GDM1 (cell line): ENCODE data around the gene SIRPG.

Experiments used
- DNase-seq: peaks from one replicate; lab custom pipeline; 2025; lab: John Stamatoyannopoulos, UW

The SIRPG gene

GRCh38 chr20:1595333-1595732, 62.2 kb downstream of the SIRPG start:
- DNase-seq, result no peak

DNA sequence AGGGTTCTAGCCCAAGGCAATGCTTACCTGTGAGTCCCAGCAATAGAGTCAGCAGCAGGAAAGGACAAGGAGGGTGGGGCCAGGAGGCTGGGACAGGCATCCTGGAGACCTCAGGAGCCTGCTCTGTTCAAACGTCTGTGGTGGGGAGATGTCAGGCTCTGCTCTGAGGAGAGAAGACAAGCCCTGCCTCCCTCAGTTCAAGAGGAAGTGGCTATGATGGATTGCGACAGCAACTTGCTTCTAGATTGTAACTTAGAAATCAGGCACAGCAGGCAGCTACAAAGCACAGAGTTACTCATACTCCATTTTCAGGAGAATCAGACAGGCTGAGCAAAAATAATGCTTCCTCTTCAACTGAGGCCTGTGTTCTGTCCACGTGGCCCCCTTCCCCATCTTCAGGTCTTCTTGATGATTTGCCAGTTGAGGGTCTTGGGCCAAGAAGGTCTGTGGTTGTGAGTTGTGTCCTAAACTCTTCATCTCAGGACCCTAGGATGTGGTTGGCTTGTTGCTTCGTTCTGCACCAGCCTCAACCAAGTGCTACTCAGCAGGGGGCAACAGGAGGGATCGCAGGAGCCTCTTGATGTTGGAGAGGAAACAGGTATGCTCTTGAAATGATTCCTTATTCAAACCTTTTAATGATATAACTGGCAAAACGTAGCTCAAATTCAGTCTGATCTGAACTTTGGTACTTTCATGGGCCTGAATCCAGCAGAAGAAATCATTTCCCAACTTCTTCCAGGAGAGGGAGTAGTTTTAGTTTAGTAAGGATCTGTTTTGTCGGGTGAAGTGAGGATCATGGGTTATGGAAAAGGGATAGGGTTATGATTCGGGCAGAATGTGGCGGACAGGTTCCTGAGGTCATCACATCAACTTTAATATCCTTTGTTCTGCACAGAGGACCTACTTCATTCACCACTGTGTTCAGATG, 68.8 kb downstream of the SIRPG start:
- DNase-seq, result peak; percentile 55

GRCh38 chr20:1587781-1588532, 69.6 kb downstream of the SIRPG start:
- DNase-seq, result no peak

GRCh38 chr20:1579488-1579887, 78.1 kb downstream of the SIRPG start:
- DNase-seq, result no peak
